HepG2 (cell line): ENCODE measurements around the gene STK24. TPM values are rescaled to one million over a fixed set of nuclear protein-coding genes. Genes with fewer than 3 reads are reported as not detected.

Experiments
- ATAC-seq: fragments of 200-7000 bp; cut with Tn5 transposase; 3 replicates; pipeline ENCODE4 v1.9.1; 2020; ENCODE audit warnings: mild to moderate bottlenecking, moderate library complexity
- BruUV-seq: library from RNA; stranded (reverse); fragments of 400-500 nt; replicated peaks from 2 replicates; lab custom pipeline; 2021; lab: Mats Ljungman, UMichigan
- CTCF ChIA-PET: fragments of 300-600 bp; formaldehyde crosslinking; extraction: SDS; loops from one replicate; lab custom pipeline; 2021; ENCODE audit warnings: low total read pairs, inconsistent platforms, low intra/inter-chr PET ratio; lab: Yijun Ruan, JAX
- POLR2A ChIA-PET: fragments of 350-600 bp; sonication (Branson Sonifier 250); formaldehyde crosslinking; loops from one replicate; lab custom pipeline; 2020; ENCODE audit warnings: antibody characterized with exemption, inconsistent platforms; lab: Yijun Ruan, JAX
- DNase-seq: peaks from one replicate; pipeline ENCODE4 v3.0.0-alpha.2; 2015; ENCODE audit warnings: low spot score
- FAIRE-seq: peaks from 3 replicates; lab custom pipeline; 2011; peaks lifted over from hg19 to GRCh38; lab: Jason Lieb, UNC
- H2AFZ ChIP-seq: one replicate; pipeline ENCODE4 v1.6.1; 2011; ENCODE audit warnings: low read length, inconsistent platforms
- H3K27ac ChIP-seq: fragments of 300-600 bp; 3 replicates; pipeline ENCODE4 v1.8.0; 2011; ENCODE audit warnings: mixed run types, mild to moderate bottlenecking, mixed read lengths, low read length, inconsistent platforms; ENCODE audit not compliant: insufficient read depth; ENCODE audit errors: extremely low read length
- H3K27me3 ChIP-seq, 2 experiments: fragments of 200-600 bp in 1 of 2; 2 replicates in 1 of 2; 3 replicates in 1 of 2; pipeline versions ENCODE4 v1.6.0 to v1.8.0; 2011; ENCODE audit warnings: low read length in 2 of 2, mild to moderate bottlenecking in 2 of 2, moderate library complexity in 2 of 2, inconsistent platforms in 1 of 2; ENCODE audit not compliant: insufficient read depth in 2 of 2, control insufficient read depth in 1 of 2
- H3K36me3 ChIP-seq, 2 experiments: fragments of 200-600 bp in 1 of 2; replicated peaks in 1 of 2; 2 replicates in 1 of 2; 3 replicates in 1 of 2; pipeline versions ENCODE4 v1.5.1 to v1.8.0; 2011; ENCODE audit warnings: low read length in 2 of 2, inconsistent platforms in 1 of 2; ENCODE audit not compliant: insufficient read depth in 2 of 2, control insufficient read depth in 1 of 2
- H3K4me1 ChIP-seq: 2 replicates; pipeline ENCODE4 v1.5.1; 2012; ENCODE audit warnings: low read length, inconsistent platforms; ENCODE audit not compliant: insufficient read depth
- H3K4me2 ChIP-seq: 2 replicates; pipeline ENCODE4 v1.6.0; 2011; ENCODE audit warnings: low read depth, low read length, inconsistent platforms
- H3K4me3 ChIP-seq, 3 experiments: fragments of 200-600 bp in 1 of 3; sonication (generic), shearing (Covaris generic) in 1 of 3; replicated peaks in 1 of 3; 2 replicates each; pipeline ENCODE4 v1.5.1; 2011 to 2016; ENCODE audit warnings: low read length in 3 of 3, inconsistent platforms in 2 of 3, low read depth in 2 of 3, mild to moderate bottlenecking in 2 of 3, control low read depth in 1 of 3, mixed read lengths in 1 of 3; ENCODE audit not compliant: insufficient read depth in 1 of 3
- H3K79me2 ChIP-seq: one replicate; pipeline ENCODE4 v1.6.1; 2011; ENCODE audit warnings: low read length, inconsistent platforms; ENCODE audit not compliant: insufficient read depth
- H3K9ac ChIP-seq: 2 replicates; pipeline ENCODE4 v1.6.0; 2011; ENCODE audit warnings: mild to moderate bottlenecking, low read depth, low read length, inconsistent platforms; ENCODE audit not compliant: insufficient read depth
- H3K9me3 ChIP-seq: 2 replicates; pipeline ENCODE4 v1.5.1; 2012; ENCODE audit warnings: mild to moderate bottlenecking, low read length
- H4K20me1 ChIP-seq: 2 replicates; pipeline ENCODE4 v1.6.0; 2011; ENCODE audit warnings: inconsistent platforms, mild to moderate bottlenecking, low read length, moderate library complexity; ENCODE audit not compliant: insufficient read depth
- ETV5 ChIP-seq: IDR thresholded peaks from 2 replicates; pipeline ENCODE4 v1.6.1; 2018; ENCODE audit warnings: missing biosample characterization, missing genetic modification reagents, inconsistent platforms, borderline replicate concordance
- HNF4A ChIP-seq: sonication (generic); formaldehyde crosslinking; IDR thresholded peaks from 2 replicates; pipeline ENCODE4 v1.4.0; 2020; ENCODE audit warnings: missing genetic modification reagents
- POLR2AphosphoS2 ChIP-seq: IDR thresholded peaks from 2 replicates; pipeline ENCODE4 v1.6.1; 2011; ENCODE audit warnings: low read depth, low read length, improper control_type of control experiment
- POLR2AphosphoS5 ChIP-seq: IDR thresholded peaks from 2 replicates; pipeline ENCODE4 v1.6.1; 2012; ENCODE audit warnings: low read depth, low read length
- RBM22 ChIP-seq: fragments of 200-400 bp; formaldehyde crosslinking; optimal IDR thresholded peaks from 2 replicates; pipeline ENCODE3; 2017; ENCODE audit warnings: mild to moderate bottlenecking, low read length, moderate library complexity
- ZBTB33 ChIP-seq: sonication (generic); formaldehyde crosslinking; IDR thresholded peaks from 2 replicates; pipeline ENCODE4 v1.4.0; 2020; ENCODE audit warnings: missing genetic modification reagents
- whole genome bisulfite sequencing: methylation state at CpG from one replicate; pipeline ENCODE4 v1.1.6; 2017; ENCODE audit warnings: low lambda C conversion rate; 5-methylcytosine and 5-hydroxymethylcytosine counted together
- in situ Hi-C: cut with HindIII; loops from 2 replicates; pipeline ENCODE4 v1.10.0; 2017; ENCODE audit warnings: low pct_unique_long_range_greater_than_20kb; ENCODE audit not compliant: extremely low pct_ligation_motif_present
- intact Hi-C: fragments of 100-400 bp; cut with micrococcal nuclease; formaldehyde crosslinking; loops from one replicate; pipeline ENCODE4 v1.10.0; 2022; ENCODE audit not compliant: unreplicated experiment
- polyA plus RNA-seq, 8 experiments: library from polyadenylated mRNA; depleted of rRNA in 3 of 8; stranded (reverse) in 7 of 8; unstranded in 1 of 8; fragments of >200 nt; fragmentation: Illumina TruSeq in 4 of 8; extraction: Trizol in 4 of 8; gene quantifications; 2 replicates each; pipeline versions ENCODE4 v1.2.1 to v1.2.3, GENCODE V29; 2011 to 2016; ENCODE audit warnings: low read depth in 4 of 8, missing spikeins in 1 of 8, mixed read lengths in 1 of 8; ENCODE audit not compliant: insufficient read depth in 1 of 8
- total RNA-seq, 5 experiments: library from RNA; depleted of rRNA; stranded (reverse); fragments of >200 nt; fragmentation: Illumina TruSeq; extraction: Trizol; gene quantifications; 2 replicates each; pipeline ENCODE4 v1.2.3, GENCODE V29; 2016; ENCODE audit warnings: low read depth in 1 of 5

STK24 gene
- total and polyA plus RNA-seq, 2 of the 13 experiments (the other 11 are each of a cell fraction or from before 2014, with no cell fraction given): 51.3 to 73.0 TPM

- TF ChIP-seq POLR2AphosphoS2 (0 out of 2 replicates have a peak, but pooled peaks have one; percentile 34), RBM22 (peak; percentile 28), ZBTB33 (CRISPR knock-in tag) (no peak), HNF4A (CRISPR knock-in tag) (peak; percentile 68)
- Histone ChIP-seq H4K20me1 (no peaks in the 10 kb centered on the region), H3K4me1 (peaks cover 38% of the 10 kb centered on the region), H3K9me3 (no peaks in the 10 kb centered on the region), H2AFZ (no peak overlapping the region), H3K9ac (no peak overlapping the region), H3K4me2 (no peak overlapping the region), H3K36me3 (peaks cover 18 to 64% of the 10 kb centered on the region in 2 experiments), H3K27me3 (no peaks in the 10 kb centered on the region), H3K27ac (no peak overlapping the region), H3K79me2 (no peaks in the 10 kb centered on the region), H3K4me3 (no peak overlapping the region)
- ChIA-PET POLR2A (no interaction called here), CTCF (no interaction called here)
- FAIRE-seq (no peak), ATAC-seq (peak; percentile 15; the same call in 2 of the 3 replicates), DNase-seq (no peak)
- no TSS peak for BruUV-seq
- 84% methylated on average over 2 of the region's 2 CpGs for WGBS
- intact Hi-C loops: loop anchor here (10.0 kb wide), 1 partner anchor 258 kb away; the partner anchor contains the start of gene FARP1
- in situ Hi-C loops: no loop called here
Observed at GRCh38 chr13:98403076-98403475, 173.8 kb downstream of the STK24 start.

DNA sequence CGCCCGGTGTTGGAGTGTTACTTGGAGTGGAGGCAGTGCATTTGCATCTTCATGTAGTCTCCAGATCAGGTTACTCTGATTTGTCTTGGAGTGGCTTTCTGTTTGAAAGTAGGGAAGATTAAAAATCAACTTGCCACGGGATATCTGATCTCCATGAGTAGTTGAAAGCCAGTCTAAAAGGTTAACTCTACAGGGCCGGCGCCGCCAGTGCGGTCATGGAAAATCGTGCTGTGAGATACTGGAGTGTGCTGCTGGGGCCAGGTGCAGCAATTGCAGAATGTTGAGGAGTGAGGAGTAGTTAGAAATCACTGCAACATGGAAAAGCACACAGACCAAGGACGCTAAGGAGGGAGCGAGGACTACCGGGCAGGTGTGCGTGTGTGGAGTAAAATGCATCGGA is 175.0 kb downstream of the STK24 start:
- no peaks in the 10 kb centered on the region for H3K9me3 ChIP-seq
- in situ Hi-C loops (no loop called here), intact Hi-C loops (loop anchor here (10.0 kb wide), 1 partner anchor 257 kb away; the partner anchor contains the start of gene FARP1)
- no TSS peak for BruUV-seq
- POLR2A ChIA-PET: no interaction called here
- no peak overlapping the region for H2AFZ ChIP-seq
- H3K79me2 ChIP-seq: no peaks in the 10 kb centered on the region
- H3K4me3 ChIP-seq: no peak overlapping the region
- TF ChIP-seq POLR2AphosphoS5 (0 out of 2 replicates have a peak, but pooled peaks have one; percentile 16), RBM22 (peak; percentile 80), ETV5 (CRISPR knock-in tag) (no peak)
- peaks cover 38% of the 10 kb centered on the region for H3K4me1 ChIP-seq
- no peak overlapping the region for H3K9ac ChIP-seq
- peaks cover 2% of the 10 kb centered on the region; the same call in 1 of the 2 replicates for H4K20me1 ChIP-seq
- H3K27me3 ChIP-seq: no peaks in the 10 kb centered on the region
- DNase-seq (no peak), ATAC-seq (no peak; the same call in 2 of the 3 replicates), FAIRE-seq (no peak)
- peaks cover 20 to 59% of the 10 kb centered on the region in 2 experiments for H3K36me3 ChIP-seq
- CTCF ChIA-PET: no interaction called here
- H3K4me2 ChIP-seq: no peak overlapping the region
- no peak overlapping the region for H3K27ac ChIP-seq
- 98% methylated on average over 12 of the region's 13 CpGs for WGBS
